Hematopoietic multipotent progenitor cell treated with erythropoietin and hydrocortisone succinate and interleukin-3 and kit ligand, for 15 days (in vitro differentiated cells): ENCODE data around the gene SLC6A3.

ENCODE experiments used
- DNase-seq: peaks from one replicate; pipeline ENCODE4 v3.0.0-alpha.2; 2015; ENCODE audit warnings: low spot score

Gene SLC6A3

GRCh38 chr5:1445313-1445688 is at the start of gene SLC6A3:
TSS of gene SLC6A3 (minus strand) at chr5:1445440. CDS start at chr5:1443197, 2,243 bp downstream.
- DNase-seq: no peak

DNA sequence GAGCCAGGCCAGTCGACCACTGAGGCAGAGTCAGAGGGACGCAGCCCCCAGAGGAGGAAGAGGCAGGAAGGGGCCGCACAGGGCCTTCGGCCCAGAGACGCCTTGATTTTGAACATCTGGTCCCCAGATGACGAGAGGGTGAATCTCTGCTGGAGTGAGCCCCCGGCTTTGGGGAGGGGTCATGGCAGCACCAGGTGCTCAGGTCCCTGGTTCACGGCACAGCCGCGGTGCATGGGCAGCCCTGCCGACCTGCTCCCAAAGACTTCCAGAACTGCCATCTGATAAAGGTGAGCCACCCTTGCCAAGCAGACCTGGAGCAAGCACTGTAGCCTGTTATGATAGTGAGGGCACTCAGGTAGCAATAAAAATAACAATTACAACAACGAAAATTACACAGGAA is 48.7 kb upstream of the SLC6A3 start:
- DNase-seq: no peak

DNA sequence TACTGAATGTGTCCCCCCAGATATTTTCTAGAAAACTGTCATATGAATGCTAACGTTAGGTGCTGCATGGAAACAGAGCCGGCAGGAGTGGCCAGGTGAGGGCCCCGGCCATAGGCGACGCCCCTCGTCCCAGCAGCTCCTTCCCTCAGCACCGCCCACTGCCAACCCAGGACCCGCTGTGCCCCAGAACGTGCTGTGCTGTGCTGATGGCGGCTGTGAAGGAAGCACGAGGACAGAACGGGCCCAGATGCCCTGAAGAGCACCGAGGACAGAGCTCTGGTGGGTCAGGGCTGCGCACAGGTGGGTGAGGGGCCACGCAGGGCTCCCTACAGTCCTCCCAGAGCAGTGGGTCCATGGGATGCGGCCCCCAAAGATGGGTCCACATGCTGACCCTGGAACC is 48.2 kb upstream of the SLC6A3 start:
- DNase-seq: no peak

- DNase-seq: no peak
Observed at GRCh38 chr5:1492757-1493156, 47.5 kb upstream of the SLC6A3 start.

DNA sequence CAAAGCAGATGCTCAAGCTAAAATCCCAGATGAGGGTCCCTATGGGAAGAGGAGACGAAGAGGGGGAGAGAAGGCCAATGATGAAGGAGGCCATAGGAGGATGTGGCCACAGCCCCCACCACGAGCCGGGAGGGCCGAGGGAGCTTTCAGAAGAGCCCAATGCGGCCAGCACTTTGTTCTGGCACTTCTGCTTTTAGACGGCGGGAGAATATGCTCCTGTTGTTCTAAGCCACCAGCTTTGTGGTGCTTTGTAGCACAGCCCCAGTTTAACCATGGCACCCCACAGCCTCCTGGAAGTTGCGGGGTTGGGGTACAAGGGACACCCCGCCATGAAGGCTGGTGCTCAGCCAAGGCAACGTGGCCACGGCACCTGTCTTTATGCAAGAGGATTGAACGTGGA is 45.1 kb upstream of the SLC6A3 start:
- no peak for DNase-seq

DNA sequence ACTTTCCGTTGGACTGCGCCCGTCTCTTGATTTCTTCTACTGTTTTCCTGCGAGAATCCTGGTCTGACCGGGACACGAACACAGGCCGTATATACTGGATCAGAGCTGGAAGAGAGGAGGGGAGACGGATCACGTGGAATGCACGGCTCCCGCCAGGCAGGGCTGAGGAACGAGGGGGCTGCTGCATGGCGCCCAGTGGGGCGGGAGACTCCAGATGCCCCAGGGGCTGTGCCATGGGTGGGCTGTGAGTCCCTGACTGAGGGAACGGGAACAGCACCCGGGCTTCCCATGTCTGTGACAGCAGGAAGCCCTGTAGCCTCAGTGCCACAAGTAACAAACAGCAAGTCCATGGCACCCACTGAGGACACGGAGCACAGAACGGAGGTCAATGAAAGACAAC is 44.5 kb upstream of the SLC6A3 start:
- no peak for DNase-seq

DNA sequence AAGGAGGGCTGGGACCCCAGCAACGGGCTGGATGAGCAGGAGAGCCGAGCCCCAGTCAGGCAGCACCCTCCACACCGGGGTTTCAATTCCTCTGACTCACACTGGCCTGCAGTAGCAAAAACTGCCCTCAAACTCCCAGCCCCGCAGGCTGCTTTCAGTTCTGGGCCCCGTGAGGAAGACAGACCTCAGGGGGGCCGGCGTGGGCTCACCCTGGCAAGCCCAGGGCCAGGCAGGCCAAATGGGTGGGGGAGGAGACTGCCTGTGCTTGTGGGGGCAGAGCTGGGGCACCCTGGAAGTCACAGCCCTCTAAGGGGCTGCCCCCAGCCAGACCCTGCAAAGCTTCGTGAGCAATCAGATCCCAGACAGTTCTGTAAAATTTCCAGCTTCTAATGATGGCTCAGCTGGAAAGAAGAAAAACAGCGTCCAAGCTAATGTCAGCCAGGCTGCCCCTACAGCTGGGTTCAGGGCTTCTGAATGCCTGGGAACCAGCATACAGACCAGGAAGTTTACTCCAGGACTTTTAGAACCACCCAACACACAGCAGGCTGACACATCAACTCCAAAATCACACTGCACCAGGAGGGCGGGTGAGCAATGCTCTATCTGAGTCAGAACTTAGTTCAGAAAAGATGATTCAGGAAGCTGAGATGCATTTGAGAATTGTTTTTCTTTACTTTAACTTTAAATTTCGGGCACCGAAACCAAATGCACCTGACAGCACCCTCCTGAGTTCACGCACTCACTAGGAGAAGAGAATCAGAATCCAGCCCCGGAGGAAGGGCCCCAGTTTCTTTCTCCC is 43.8 kb upstream of the SLC6A3 start:
- no peak for DNase-seq

DNA sequence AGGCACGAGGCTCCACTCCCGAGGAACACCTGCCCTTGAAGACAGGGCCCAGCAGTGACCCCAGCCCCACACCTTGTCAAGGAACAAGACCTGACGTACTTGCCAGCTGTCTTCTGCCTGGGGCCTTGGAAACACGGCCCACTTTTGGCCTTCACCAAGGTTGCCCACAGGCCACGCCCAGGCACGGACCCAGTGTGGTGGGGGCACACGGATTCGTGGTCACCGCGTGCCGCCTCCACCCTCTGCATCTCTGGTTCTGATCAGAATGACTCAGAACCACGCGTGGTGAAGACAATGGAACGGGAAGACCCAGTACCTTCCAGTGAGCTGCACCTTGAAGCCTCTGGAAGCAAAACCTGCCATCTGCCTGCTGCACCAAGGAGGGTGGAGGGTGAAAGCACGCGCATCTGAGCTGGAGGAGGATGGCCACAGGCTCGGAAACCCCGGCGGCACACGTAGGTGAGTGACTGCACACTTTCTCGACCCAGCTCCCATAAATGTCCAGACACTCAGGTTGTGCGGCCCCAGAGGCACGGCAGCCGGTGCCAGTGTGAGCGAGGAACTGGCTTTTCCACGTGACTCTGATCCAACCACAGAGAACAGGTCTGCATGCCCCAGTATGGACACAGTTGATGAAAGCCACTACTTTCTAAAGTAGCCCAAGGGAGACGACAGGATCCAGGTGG is 42.0 kb upstream of the SLC6A3 start:
- DNase-seq: no peak

DNA sequence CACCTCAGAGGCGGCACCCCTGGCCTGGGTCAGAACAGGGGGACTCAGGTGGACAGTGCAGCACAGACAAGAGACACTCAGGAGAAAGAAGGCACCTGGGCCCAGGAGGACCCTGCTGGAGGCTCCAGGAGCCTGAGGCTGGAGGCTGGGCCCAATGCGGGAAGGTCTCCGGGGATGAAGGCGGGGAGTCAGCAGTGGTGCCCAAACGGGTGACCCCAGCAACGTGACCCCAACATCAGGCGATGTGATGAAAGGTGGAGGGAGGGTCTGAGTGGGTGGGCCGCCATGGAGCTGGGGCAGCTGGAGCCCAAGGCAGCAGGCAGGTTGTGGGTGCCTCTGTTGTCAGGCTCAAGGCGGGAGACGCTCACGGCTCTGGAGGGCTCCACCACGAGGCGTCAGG is 41.0 kb upstream of the SLC6A3 start:
- DNase-seq: no peak

DNA sequence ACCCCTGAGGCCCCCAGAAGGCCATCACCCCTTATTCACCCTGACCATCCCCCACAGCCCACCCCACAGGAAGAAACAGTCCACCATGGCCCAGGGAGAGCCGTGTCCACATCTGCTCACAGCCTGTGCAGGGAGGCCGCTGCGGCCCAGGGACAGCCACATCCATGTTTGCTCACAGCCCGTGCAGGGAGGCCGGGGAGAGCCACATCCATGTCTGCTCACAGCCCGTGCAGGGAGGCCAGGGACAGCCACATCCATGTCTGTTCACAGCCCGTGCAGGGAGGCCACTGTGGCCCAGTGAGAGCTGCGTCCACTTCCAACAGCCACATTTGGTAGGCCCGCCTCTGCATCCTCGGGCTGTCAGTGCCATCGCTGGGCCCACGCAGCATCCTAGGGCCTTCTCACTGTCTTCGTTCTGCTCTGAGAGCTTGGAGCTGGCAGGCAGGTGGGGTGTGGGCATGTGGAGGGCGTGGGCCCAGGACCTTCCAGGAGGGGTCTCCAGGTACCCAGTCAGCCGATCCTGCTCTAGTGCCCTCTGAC is 40.4 kb upstream of the SLC6A3 start:
- no peak for DNase-seq

- DNase-seq: no peak
Observed at GRCh38 chr5:1484730-1485578, 39.7 kb upstream of the SLC6A3 start.

DNA sequence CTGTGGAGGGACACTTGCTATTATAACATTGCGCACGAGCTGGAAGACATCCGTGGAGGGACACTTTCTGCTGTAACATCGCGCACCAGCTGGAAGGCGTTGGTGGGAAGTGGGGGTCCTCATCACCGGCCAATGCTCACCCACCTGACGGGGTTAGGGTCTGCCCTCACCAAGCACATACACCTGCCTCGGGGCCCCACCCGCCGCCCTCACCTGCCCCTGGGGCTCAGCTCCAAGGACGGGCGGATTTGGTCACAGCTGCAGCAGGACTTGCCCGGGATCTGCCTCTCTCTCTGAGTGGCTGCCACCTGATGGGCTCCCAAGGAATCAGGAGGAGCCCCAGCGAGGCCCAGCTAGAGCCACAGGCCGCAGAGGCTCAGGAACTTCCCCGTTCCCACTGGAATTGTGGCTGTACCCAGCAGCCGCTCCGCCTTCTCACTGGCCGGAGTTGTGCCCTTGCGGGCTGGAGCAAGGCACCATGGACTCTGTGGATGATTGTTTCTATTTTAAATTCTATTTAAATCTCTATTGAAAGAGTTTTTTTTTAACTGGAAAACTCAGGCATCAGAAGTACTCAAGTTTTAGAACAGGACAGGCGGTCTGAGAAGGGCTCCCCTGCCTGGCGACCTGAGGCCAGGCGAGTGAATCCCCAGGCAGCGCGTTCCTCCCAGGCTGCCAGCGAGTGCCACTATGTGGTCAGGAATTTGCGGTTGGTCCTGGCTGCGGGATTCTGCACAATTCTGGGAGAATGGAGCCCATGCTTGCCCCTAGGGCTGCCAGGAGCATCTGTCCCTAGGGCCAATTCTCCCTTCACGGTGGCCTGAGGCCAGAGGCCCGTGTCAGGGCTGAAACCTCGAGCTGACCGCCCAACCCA is 38.9 kb upstream of the SLC6A3 start:
- DNase-seq: no peak

DNA sequence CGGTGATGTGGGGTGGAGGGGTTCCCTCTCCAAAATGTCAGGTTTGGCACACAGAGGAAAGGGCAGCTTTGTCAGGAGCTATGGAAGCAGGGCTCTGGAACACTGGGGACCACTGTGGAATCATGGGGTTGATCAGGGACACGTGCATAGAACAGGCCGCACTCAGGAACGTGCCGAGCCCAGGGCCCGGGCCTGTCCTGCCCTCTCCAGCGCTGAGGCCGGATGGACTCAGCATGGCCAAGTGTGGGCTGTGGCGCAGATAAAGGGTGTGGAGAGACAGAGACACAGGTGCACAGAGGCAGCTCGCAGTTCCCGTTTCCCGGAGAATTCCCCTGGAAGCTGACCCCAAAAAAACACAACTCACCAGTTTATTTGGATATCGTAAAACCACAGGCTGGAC is 37.8 kb upstream of the SLC6A3 start:
- DNase-seq: no peak

- no peak for DNase-seq
Observed at GRCh38 chr5:1481959-1482331, 36.7 kb upstream of the SLC6A3 start.

- DNase-seq: no peak
Observed at GRCh38 chr5:1481266-1481958, 36.2 kb upstream of the SLC6A3 start.

GRCh38 chr5:1480806-1481205 is 35.6 kb upstream of the SLC6A3 start:
- DNase-seq: no peak

- no peak for DNase-seq
Observed at GRCh38 chr5:1480217-1480616, 35.0 kb upstream of the SLC6A3 start.

- DNase-seq: no peak
Observed at GRCh38 chr5:1479581-1480188, 34.4 kb upstream of the SLC6A3 start.

- DNase-seq: no peak
Observed at GRCh38 chr5:1479066-1479465, 33.8 kb upstream of the SLC6A3 start.

GRCh38 chr5:1478271-1479035 is 33.2 kb upstream of the SLC6A3 start:
- DNase-seq: no peak
